ENCODE results near the gene KCP. TPM values are rescaled to one million over a fixed set of nuclear protein-coding genes. Genes with fewer than 3 reads are reported as not detected.
A peak's percentile ranks its signal among the peaks of the same experiment; 100 is the strongest.

Gene KCP
- total RNA-seq, 1 experiment from 2014 or later, result 0.21 TPM

DNA sequence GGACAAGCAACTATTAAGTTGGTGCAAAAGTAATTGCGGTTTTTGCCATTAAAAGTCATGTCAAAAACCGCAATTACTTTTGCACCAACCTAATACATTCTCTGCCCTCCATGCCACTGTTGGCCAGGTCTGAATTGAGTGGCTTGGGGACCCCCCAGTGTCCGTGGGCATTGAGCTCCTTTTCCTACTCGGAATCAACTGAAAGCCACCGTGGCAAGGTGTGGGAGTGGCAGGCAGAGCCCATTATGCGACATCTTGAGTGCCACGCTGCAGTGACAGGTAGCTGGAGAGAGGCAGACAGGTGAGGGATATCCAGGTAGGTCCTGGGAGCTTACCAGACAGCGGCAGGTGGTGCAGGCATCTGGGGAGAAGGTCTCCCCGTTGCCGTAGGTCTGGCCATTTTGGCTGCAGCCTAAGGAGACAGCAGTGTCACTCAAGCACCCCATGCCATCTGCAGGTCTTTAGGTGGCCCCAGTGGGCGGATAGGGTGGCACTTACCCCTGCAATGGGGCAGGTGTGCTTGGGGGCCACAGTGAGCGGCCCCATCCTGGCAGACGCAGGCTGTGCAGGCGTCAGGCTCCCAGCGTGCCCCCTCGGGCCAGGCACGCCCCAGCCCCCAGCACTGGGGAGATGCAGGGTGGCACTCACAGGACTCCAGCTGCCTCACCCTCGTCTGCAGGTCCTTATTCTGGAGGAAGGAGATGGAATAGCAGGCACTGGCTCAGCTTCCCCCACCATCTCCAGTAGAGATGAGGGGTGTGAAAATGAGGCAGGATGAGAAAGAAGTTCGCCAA, 3.5 kb downstream of the KCP start:
- no peak for DNase-seq (ENCODE audit: low spot score)

- DNase-seq (ENCODE audit: low spot score), result no peak
Observed at GRCh38 chr7:128906001-128906765, 4.3 kb downstream of the KCP start.

DNA sequence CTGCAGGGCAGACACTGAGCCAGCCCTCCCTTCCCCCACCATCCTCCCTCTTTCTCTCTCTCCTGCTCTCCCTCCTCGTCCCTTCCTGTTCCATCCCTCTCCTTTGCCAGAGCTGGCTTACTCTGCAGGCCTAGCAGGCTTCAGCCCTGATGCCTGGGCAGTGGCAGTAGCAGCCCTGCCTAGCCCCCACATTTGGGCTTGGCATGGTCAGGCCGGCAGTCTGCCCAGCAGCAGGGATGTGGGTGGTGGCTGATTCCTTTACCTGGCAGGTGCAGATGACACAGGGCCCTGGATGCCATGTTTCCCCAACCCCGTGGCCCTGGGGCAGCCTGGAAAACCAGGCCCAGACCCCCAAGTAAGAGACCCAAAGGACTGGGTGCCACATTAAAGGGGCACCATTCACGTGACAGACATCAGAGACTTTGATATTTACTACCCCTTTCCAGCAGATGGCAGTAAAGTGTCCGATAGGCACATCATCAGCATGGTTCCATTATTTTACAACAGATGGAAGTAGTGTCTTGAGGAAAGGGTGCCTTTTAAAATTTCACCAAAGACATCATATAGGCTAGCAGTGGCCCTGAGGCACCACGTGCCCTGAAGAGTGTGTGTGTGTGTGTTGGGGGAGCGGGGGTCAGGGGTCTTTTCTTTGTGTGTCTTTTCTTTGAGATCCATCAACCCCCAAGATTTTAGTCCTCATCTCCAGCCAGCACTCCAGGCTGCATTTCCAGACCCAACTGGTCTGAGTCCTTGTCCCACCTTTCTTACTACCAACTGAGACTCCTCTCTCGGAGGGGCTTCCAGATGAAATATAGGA, 5.9 kb downstream of the KCP start:
- peak; percentile 52 for DNase-seq (ENCODE audit: low spot score)

DNA sequence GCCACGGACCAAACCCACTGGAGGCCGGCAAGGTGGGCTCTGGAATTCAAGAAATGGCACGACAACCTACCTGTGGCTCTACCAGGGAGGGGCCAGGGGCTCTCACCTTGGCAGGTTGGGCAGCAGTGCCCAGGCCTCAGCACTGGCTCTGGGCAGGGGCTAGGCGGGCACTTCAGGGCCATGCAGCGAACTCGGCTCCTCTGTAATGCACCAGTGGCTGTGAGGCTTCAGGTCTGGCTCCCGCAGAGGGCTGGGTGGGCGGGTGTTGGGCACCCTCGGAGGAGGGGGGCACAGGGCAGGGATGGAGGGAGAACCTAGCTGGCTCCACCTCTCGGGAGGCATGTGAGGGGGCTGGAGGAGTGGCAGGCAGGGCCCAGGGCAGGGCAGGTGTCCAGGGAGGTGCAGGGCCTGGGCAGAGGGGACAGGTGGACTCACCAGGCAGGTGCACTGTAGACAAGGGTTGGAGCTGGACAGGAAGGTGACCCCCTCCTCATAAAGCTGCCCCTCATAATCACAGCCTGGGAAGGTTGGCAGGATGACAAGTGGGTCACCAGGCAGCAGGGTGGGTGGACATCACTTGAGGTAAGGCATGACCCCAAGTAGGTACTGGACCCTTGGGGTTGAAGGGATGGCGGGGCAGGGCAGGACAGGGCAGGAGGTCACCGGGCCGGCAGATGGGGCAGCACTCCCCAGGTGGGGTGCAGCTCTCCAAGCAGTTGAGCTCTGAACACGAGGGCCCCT, 6.7 kb downstream of the KCP start:
- DNase-seq (ENCODE audit: low spot score), result no peak

GRCh38 chr7:128902761-128903585, 7.5 kb downstream of the KCP start:
- DNase-seq (ENCODE audit: low spot score), result peak; percentile 33

DNA sequence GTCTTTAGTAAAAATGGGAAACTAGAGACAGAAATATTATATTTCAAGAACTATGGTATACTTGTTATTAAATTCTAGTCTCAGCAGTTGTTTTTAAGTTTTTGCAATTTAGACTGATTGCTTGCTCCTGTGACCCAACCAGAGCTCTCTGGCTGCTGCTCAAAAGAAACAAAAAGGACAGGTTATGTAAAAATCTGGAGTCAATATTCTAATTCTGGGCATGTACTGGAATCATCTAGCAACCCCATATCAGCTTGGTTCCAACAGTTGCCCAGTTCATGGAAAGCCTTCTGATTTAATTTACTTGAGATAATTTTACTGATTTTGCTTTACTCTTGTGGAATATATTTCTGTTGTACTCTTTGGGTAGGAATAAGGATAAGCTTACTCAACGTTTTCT, 10.3 kb downstream of the KCP start:
- no peak for DNase-seq (ENCODE audit: low spot score)

- no peak for DNase-seq (ENCODE audit: low spot score)
Observed at GRCh38 chr7:128899392-128899791, 11.1 kb downstream of the KCP start.

GRCh38 chr7:128895320-128895719, 15.2 kb downstream of the KCP start:
- DNase-seq (ENCODE audit: low spot score), result no peak

- DNase-seq (ENCODE audit: low spot score), result no peak
Observed at GRCh38 chr7:128894101-128894440, 16.4 kb downstream of the KCP start.

DNA sequence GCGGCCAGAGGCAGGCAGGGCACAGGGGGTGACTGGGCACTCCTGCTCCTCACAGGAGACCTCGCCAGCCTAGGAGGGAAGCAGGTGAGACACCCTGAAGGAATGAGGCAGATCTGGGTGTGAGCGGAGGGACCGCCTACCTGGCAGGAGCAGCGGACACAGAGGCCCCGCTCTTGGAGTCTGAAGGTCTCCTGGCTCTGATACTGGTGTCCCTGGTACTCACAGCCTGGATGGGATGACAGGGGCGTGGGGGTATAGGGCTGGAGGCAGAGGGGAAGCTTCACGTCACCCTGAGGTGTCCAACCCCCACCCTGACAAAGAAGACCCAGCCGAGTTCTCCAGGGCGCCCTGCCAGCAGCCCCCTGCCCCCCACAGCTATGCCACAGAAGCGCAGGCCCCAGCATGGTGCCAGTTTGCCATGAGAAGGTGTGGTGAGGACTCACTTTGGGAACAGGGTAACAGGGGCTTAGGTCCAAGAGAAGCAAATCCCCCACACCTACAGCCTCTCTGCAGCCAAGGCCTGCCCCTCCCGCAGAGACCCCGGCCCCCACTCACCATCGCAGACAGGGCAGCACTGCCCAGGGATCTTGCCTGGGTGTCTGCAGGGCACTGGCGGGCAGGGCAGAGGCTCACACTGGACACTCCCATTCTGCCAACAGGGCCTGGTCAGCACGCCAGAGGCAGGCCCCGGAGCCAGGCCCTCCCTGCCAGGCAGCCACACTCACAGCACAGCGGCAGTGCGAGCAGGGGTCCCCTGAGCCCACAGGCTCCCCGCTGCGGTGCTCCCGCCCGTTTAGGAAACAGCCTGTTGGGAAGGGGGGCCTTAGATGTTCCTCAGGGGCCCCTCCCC, 17.0 kb downstream of the KCP start:
- DNase-seq (ENCODE audit: low spot score), result no peak

- DNase-seq (ENCODE audit: low spot score), result no peak
Observed at GRCh38 chr7:128892521-128893250, 17.8 kb downstream of the KCP start.

GRCh38 chr7:128891942-128892269, 18.6 kb downstream of the KCP start:
- no peak for DNase-seq (ENCODE audit: low spot score)

- no peak for DNase-seq (ENCODE audit: low spot score)
Observed at GRCh38 chr7:128891110-128891941, 19.2 kb downstream of the KCP start.

DNA sequence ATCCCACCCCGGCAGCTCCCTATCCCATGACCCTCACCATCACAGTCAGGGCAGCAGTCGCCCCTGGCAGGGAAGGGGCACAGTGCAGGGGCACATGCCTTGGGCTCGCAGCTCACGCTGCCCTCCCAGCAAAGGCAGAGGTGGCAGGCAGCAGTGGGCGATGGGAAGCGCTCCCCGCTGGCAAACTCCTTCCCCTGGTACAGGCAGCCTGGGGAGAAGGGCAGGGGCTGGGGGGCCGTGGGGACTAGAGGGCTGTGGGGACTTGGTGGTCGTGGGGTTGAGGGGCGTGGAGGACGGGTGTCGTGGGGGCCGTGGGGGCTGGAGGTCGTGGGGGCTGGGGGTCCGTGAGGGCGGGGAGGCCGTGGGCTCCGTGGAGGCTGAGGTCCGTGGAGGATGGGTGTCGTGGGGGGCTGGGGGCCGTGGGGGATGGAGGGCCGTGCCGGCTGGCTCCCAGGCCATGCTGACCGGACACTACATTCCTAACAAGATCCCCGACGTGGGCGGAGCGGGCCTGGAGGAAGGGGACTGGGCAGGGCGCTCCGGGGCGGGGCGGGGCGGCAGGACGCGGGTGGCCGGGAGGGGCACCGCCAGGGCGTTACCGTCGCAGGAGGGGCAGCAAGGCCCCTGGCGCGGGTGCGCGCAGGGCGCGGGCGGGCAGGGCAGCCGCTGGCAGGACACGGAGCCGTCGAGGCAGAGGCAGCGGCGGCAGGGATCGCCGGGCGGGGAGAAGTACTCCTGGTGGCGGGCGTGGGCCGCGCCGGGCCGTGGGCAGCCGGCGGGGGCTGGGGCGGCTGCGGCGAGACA, 20.0 kb downstream of the KCP start:
- DNase-seq (ENCODE audit: low spot score), result no peak

- no peak for DNase-seq (ENCODE audit: low spot score)
Observed at GRCh38 chr7:128889121-128889520, 21.4 kb downstream of the KCP start.

GRCh38 chr7:128888756-128889095, 21.8 kb downstream of the KCP start:
- DNase-seq (ENCODE audit: low spot score), result no peak

- DNase-seq (ENCODE audit: low spot score), result no peak
Observed at GRCh38 chr7:128888039-128888755, 22.3 kb downstream of the KCP start.
